NOMO-1 treated with DMSO at 0.1 percent for 48 hours (cell line): Measurements from ENCODE around the gene PPIG.
A peak's percentile ranks its signal among the peaks of the same experiment; 100 is the strongest.
"Not testable (repeated sequence)": the region's sequence is repeated elsewhere in the genome, so short reads cannot be mapped to it uniquely, and the experiment has no call there.

Experiments
- DNase-seq: peaks from one replicate; lab custom pipeline; 2025; ENCODE audit not compliant: unreplicated experiment; lab: John Stamatoyannopoulos, UW

Gene PPIG

GRCh38 chr2:169584005-169584877, at the start of gene PPIG:
Gene PPIG, plus strand, starts transcription at chr2:169584351. Its CDS starts 19,691 bp downstream, at chr2:169604042.
- peak; percentile 94 for DNase-seq

- not testable (repeated sequence) for DNase-seq
These were observed 44.7 kb upstream of the PPIG start for GRCh38 chr2:169539460-169539859.

- DNase-seq, result no peak
These were observed 44.0 kb upstream of the PPIG start for GRCh38 chr2:169540146-169540545.

DNA sequence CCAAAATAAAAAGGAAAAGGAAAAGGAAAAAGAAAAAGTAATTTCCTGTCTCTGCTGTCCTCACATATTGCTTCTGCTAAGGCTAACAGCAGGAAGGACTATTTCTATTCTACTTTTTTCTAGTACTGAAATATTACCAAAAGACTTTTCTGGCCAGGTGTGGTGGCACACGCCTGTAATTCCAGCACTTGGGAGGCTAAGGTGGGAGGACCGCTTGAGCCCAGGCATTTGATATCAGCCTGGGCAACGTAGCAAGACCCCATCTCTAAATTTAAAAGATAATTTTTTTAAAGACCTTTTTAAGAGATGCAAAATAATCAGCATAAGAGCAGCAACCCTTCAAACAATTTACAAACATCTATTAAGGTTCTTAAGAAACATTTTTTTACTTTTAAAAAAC, 41.7 kb upstream of the PPIG start:
- no peak for DNase-seq

DNA sequence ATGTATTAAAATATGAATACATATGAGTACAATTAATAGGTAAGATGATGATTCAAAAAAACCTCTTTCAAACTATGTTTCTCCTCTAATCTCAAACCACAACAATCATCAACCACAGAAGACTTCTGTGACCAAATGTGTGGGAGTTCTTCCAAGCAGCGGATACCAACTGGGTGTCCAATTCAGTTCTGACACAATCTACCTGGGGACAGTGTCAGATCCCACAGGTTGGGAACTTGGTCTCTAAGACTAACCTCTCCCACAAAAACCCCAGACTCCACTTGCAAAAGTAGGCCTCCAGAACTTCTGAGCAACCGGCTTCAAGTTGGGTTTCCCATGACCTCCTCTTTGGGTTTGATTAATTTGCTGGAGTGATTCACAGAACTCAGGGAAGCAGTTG, 37.4 kb upstream of the PPIG start:
- no peak for DNase-seq

GRCh38 chr2:169561364-169561763, 22.8 kb upstream of the PPIG start:
- no peak for DNase-seq

GRCh38 chr2:169562084-169562483, 22.1 kb upstream of the PPIG start:
- not testable (repeated sequence) for DNase-seq

DNA sequence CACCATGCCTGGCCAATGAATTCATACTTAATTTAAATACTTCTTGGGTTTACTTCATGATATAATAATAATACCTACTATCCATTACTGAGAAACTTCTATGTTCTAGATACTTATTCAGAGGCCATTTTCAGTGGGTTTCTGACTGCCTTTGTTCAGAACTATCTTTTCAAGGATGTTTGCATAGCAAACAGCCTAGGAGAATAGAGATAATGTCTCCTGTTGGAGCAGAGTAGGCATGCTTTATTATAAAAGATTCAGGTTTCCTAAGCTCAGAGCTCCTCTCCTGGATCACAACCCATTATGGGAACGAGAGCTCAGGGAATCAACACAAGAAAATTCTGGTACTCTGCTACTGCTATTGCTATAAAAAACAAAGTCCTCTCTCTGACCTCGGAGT, 21.6 kb upstream of the PPIG start:
- no peak for DNase-seq

DNA sequence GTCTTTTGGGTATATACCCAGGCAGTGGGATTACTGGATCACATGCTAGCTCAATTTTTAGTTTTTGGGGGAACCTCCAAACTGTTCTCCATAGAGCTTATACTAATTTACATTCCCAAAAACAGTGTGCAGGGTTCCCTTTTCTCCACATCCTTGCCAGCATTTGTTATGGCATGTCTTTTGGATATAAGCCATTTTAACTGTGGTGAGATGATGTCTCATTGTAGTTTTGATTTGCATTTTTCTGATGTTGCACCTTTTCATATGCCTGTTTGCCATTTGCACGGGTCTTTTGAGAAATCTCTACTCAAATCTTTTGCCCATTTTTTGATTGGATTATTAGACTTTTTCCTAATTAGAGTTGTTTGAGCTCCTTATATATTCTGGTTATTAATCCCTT, 18.5 kb upstream of the PPIG start:
- no peak for DNase-seq

DNA sequence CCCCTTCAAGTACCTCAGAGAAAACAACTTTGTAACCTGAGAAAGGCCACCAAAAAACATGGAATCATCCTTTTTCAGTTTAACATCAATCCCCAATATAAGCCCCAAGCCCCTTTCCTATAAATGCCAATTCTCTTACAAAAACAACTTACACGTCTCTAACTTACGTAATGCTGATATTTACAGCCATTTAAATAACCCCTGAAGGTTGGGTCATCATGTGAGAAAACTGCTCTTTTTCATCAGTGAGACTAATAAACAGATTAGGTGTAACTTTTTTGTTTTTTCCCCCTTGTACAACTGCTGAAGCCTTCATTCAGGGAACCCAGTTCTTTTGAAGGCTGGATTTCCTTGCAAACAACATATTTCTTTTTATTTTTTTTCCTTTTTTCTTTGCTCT, 14.2 kb upstream of the PPIG start:
- DNase-seq, result no peak

DNA sequence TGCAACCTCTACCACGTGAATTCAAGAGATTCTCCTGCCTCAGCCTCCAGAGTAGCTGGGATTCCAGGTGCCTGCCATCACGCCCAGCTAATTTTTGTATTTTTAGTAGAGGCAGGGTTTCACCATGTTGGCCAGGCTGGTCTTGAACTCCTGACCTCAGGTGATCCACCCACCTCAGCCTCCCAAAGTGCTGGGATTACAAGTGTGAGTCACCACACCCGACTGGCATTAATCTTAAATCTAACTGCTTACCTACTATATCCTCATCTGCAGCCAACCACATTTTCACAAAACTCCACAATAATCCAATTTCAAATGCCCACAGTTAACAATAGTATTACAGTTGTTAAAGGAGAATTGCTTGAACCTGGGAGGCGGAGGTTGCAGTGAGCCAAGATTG, 13.4 kb upstream of the PPIG start:
- not testable (repeated sequence) for DNase-seq

DNA sequence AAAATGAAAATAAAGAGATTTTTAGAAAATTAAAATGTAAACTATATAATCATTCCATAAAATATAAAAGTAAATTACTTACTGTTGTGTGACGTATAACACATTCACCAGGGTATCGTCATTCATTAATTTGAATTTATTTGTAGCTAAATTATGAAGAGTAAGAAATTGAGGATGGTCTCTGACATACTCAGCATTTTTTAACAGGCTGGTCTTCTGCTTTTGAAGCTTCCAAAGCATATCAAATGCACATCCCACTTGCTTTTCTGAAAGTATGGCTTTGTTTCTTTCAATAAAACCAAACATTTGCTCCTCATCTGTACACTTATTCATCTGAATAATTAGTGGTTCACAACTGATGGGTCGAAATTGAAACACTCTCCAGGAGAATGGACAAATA, 12.6 kb upstream of the PPIG start:
- no peak for DNase-seq

DNA sequence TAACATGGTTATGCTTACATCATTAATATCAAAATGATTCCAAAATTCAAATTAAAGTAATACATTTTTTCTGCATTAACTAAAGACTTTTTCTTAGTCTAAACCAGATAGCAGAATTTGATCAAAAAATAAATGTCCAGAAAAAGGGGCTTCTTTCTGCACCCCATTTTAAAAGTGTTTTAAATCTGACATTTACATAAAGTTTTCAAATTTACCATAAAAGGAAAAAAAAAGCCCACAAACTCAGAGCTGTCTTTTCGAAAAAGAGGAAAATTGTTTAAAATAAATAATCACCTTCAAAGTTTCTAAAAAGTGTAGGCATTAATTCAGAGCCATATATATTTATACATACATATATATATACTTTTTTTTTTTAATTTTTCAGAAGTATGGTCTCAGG, 12.0 kb upstream of the PPIG start:
- DNase-seq, result no peak

GRCh38 chr2:169572821-169573159, 11.4 kb upstream of the PPIG start:
- no peak for DNase-seq

DNA sequence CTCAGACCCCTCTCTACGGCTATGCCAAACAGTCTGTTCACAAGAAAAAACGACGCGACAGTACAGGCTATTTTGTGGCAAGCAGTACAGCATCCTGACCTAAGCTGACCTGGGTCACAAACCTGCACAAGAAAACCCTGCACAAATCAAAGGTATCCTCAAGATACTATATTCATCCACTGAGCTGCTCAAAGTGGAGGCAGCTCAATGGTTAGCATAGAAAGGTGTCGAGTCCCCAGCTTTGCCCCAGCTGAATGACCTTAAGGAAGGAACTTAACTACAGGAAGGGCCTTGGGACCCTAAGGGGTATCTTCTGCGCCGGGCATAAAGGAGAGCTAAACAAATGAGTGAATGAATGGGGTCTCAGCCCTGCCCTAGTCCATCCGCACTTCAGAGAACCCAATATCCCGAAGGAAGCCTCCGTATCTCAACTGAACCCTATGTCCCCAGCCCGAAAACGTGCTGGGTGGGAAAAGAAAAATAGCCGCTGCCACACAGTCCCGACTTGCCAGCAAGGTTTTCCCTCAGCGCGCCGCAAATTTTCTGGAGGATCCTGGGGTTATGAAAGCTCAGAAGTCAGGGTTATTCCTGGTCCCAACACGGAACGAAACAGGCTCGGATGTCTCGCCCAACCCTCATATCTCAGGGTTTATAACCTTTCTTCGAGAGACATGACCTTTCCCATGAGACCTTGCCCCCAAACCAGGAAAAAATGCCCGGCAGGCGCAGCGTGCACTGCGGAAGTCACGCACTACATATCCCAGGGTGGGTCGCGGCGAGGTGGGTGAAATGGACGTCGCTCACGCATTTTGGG, 10.8 kb upstream of the PPIG start, which contains the start of gene FASTKD1:
FASTKD1 (minus strand) TSS at position 706 of the 814 bp plus-strand sequence. CDS start 1,836 bp downstream, outside the sequence.
- DNase-seq, result peak; percentile 94

- no peak for DNase-seq
These were observed 10.2 kb upstream of the PPIG start for GRCh38 chr2:169573974-169574299.

GRCh38 chr2:169574539-169574938, 9.6 kb upstream of the PPIG start:
- DNase-seq, result not testable (repeated sequence)

GRCh38 chr2:169575264-169575663, 8.9 kb upstream of the PPIG start:
- DNase-seq, result not testable (repeated sequence)

DNA sequence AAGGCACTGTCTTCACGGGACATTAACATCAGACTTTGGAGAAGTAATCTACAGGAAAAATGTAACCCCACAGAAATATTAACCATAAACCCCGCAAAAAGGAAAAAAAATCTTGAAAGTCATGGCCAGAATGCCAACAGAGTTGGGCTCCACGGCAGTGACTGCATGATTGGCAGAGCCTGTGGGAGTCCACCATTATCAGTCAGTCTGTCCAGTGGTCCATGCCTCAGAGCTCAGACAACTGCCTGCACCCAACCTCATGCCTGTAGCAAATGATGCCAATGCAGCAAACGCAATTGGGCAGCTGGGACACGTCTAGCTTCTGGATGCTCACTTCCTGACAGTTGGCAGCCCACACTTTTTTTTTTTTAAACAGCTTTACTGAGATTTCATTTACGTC, 5.1 kb upstream of the PPIG start:
- no peak for DNase-seq

- DNase-seq, result not testable (repeated sequence)
These were observed 1.4 kb upstream of the PPIG start for GRCh38 chr2:169582552-169583266.

DNA sequence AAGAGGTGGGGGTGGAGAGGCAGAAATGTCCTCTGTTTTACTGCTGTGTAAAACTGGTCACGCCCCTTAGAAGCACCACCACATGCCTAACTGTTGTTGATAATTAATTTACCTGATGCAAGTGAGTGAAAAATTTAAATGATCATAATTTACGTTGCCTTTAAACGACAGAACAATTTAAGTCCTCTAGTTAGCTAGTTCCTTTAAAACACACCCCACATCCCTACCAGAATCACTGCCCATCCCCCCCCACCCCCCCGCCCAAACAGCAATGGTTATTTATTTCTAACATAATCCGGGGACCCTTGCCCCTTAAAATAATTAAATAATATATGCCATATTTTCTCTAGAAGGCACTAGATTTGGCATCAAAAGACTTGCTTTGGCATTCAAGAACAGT, 633 bp upstream of the PPIG start:
- no peak for DNase-seq

- DNase-seq, result no peak
These were observed 1.5 kb downstream of the PPIG start for GRCh38 chr2:169585673-169586072.
